GM12878 (cell line): ENCODE data around the gene RCBTB2.

Experiments
- CBX3 ChIP-seq: fragments of 200-600 bp; sonication (generic); IDR thresholded peaks from 2 replicates; pipeline ENCODE4 v1.6.1; 2016; ENCODE audit warnings: low read depth, borderline replicate concordance
- MAX ChIP-seq: IDR thresholded peaks from 2 replicates; pipeline ENCODE4 v1.6.1; 2012; ENCODE audit warnings: low read depth, low read length, improper control_type of control experiment
- REST ChIP-seq: IDR thresholded peaks from 2 replicates; pipeline ENCODE4 v1.6.1; 2012; ENCODE audit warnings: mild to moderate bottlenecking, low read depth, low read length
- YY1 ChIP-seq: IDR thresholded peaks from 2 replicates; pipeline ENCODE4 v1.6.1; 2011; ENCODE audit warnings: low read depth, mild to moderate bottlenecking, low read length

- TF ChIP-seq YY1 (no peak), REST (no peak), CBX3 (no peak), MAX (no peak)
Measured at GRCh38 chr13:48547663-48548092, 14.8 kb upstream of the RCBTB2 start.
